ENCODE results near the gene CXorf65.

CXorf65 gene

DNA sequence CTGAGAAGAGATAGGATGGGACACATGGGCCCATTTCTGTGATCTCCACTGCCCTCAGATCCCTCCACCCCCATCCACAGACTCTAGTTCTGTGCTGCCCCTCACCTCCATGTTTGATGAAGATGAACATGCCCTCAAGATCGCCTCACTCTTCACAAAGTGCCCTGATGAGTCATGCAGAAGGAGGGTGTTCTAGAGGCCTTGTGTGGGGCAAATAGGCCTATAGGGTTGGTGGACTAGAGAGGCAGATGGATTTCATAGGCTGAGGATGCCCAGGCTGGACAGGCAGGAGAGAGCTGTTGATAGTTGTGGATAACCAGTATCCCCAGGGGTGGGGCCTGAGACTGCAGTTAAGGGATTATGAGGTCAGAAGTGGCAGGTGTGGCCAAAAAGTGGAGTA lies at the start of gene CXorf65:
Gene CXorf65 (minus strand): TSS at position 314 of the 400 bp plus-strand sequence. CDS start 184 bp downstream, at position 130.
- H3K27ac ChIP-seq, result no peak within 1 kb of the TSS
- DNase-seq (ENCODE audit: low read depth, low spot score), result no peak

DNA sequence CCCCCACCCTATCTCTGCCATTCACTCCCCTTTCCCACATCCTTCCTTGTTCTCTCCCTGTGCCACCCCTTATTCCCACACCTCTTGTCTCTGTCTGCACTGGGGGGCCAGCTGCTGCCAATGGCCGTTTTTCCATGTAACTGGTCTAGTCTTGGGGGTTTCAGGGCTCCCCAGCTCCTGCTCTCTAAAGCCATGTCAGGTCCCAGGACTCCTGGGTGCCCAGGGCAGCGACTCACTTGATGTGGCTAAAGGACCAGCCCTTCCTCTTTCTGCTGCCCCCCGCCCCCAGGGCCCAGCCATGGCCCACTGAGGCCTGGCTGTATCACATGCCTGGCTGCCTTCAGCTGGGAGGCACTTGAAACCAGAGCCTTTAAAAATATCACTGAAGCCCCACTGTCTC lies 48.1 kb upstream of the CXorf65 start:
- no peak for DNase-seq (ENCODE audit: low read depth, low spot score)
- no peak overlapping the region for H3K27ac ChIP-seq

DNA sequence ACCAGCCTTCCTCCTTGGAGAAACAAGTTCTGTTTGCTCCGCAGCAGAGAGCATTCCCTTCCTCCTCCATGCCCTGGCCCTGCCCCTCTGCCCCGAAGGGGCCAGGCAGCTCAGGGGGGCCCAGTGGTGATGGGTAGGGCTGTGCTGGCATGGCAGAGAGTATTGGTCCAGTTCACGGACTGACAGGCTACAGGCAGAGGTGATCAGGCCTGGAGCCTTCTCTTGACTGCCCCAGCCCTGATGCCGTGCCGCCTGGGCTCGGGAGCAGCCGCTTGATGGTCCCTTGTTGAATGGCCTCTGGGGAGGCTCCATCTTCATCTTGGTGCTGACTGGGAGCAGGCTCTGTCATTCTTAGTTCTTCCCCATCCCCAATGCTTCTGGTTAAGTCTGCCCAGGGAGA lies 47.7 kb upstream of the CXorf65 start:
- no peak overlapping the region for H3K27ac ChIP-seq
- DNase-seq (ENCODE audit: low read depth, low spot score), result no peak

DNA sequence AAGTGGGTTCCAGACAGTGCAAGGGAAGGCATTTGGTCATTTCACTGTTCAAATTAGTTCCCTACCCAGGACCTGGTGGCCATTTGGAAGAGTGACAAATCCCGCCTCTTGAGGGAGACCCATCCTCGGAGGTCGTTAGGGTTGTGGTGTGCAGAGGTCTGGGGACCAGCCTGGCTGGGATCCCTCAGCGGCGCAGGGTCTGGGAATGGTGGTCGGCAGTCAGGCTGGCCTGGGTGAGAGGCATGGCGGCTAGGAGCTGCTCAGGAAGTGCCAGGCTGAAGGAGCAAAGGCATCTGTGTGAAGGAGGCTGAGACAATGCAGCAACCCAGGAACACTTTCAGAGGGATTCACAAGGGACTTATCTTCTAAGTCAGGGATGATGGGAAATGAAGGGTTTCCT lies 44.8 kb upstream of the CXorf65 start:
- H3K27ac ChIP-seq, result no peak overlapping the region
- no peak for DNase-seq (ENCODE audit: low read depth, low spot score)

DNA sequence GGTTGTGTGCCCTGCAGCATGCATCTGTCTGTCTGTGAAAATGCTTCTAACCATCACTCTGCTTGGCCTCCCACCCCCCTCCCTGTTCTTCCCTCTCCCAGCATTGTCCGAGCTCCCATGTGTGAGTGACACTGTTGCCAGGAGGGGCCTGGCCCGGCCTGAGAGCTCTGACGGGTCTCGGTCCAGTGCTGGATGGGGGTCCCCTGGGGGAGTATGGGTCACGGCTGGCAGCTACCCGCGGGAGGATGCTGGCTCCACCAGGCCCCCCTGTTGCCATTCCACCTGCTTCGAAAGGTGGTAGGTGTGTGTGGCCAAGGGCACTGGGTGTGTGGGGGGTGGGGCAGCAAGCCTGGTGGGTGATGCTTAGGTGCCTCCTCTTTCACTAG lies 41.7 kb upstream of the CXorf65 start:
- no peak overlapping the region for H3K27ac ChIP-seq
- no peak for DNase-seq (ENCODE audit: low read depth, low spot score)

DNA sequence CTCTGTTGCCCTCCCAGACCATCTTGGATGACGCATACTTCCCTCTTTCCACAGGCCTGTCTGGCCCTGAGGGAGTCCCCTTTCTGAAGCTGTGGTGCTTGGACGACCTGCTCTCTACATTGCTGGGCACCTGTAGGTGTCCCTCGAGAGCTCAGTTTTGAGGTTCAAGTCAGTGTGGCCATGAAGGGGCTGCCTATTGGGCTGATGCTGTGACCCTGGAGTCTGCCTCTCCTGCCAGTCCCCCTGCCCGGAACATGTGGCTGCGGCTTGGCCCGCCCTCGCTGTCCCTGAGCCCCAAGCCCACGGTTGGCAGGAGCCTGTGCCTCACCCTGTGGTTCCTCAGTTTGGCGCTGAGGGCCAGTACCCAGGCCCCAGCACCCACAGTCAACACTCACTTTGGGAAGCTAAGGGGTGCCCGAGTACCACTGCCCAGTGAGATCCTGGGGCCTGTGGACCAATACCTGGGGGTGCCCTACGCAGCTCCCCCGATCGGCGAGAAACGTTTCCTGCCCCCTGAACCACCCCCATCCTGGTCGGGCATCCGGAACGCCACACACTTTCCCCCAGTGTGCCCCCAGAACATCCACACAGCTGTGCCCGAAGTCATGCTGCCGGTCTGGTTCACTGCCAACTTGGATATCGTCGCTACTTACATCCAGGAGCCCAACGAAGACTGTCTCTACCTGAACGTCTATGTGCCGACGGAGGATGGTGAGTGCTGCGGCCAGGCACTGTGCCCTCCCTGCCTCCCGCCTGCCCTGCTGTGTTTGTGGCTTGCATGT lies 41.1 kb upstream of the CXorf65 start:
- DNase-seq (ENCODE audit: low read depth, low spot score), result no peak
- no peak overlapping the region for H3K27ac ChIP-seq

DNA sequence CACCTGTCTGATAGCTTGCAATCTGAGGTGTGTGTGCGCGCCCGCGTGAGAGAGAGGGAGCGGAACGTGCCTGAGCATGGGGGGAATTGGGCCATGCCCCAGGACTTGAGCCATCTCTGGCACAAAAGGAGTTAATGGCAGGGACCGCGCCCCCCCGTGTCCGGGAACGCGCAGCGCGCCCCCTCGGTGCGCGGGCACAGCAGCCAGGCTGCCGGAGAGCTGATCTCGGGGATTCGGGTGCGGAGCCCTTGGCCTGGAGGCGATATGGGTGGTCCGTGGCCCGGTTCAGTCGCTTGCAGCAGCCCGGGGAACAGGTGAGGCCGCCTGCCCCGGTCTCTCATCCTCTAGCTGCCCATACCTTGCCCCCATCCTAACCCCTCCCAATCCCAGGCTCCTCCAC lies 38.1 kb upstream of the CXorf65 start, which contains the start of gene NLGN3:
Gene NLGN3 (plus strand): TSS at position 191 of the 400 bp plus-strand sequence. CDS start 2,909 bp downstream, outside the sequence.
- no peak for DNase-seq (ENCODE audit: low read depth, low spot score)
- no peak within 1 kb of the TSS for H3K27ac ChIP-seq

DNA sequence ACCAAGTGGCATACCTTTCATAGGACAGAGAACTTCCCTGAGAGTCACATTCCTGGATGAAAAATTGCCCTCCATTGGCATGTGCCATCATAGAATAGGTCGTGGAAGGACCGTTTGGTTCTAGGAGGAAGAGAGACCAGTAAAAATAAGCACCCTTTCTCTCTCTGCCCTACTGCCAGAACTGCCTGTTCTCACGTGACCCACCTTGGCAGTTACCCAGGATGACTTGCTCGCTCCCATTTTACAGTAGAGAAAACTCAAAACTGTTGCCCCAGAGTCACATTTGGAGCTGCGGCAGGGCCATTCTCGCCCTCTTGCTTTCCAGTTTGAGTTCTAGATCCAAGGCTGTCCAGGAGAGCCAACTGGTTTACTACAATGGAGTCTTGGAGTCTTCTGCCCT lies 37.0 kb upstream of the CXorf65 start:
- no peak for DNase-seq (ENCODE audit: low read depth, low spot score)
- H3K27ac ChIP-seq, result no peak overlapping the region

DNA sequence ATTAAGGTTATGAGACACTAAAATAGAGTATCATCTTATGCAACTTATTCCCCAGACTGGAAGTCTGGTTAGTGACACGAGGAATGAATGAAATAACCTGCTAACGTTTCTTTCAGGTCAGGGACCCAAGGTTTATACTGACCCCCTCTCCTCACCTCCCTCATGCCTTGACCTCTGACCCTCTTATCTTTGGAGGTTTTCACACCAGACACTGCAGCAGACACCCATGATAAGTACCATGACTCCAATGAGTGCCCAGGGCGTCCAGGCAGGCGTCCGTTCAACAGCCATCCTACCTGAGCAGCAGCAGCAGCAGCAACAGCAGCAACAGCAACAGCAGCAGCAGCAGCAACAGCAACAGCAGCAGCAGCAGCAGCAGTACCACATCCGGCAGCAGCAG lies 33.9 kb upstream of the CXorf65 start:
- DNase-seq (ENCODE audit: low read depth, low spot score), result no peak
- H3K27ac ChIP-seq, result no peak overlapping the region

DNA sequence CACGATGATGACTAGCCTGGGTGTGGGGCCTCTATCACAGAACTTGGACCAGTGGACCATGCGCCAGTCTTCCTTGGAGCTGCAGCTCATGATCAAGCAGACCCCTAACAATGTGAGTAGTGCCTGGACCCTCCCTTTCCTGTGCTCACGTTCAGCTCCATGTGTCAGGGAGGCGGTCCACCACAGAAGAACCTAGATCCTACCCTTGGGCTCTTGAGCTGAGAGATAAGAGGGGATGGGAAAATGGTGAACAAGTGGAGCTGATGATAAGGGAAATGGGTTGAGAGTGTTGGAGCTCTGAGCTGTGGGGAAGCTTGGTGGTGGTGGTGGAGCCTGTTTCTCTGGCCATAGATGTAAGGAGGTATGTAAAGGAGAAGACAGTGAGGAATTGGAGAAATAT lies 25.0 kb upstream of the CXorf65 start:
- DNase-seq (ENCODE audit: low read depth, low spot score), result no peak
- H3K27ac ChIP-seq, result no peak overlapping the region

DNA sequence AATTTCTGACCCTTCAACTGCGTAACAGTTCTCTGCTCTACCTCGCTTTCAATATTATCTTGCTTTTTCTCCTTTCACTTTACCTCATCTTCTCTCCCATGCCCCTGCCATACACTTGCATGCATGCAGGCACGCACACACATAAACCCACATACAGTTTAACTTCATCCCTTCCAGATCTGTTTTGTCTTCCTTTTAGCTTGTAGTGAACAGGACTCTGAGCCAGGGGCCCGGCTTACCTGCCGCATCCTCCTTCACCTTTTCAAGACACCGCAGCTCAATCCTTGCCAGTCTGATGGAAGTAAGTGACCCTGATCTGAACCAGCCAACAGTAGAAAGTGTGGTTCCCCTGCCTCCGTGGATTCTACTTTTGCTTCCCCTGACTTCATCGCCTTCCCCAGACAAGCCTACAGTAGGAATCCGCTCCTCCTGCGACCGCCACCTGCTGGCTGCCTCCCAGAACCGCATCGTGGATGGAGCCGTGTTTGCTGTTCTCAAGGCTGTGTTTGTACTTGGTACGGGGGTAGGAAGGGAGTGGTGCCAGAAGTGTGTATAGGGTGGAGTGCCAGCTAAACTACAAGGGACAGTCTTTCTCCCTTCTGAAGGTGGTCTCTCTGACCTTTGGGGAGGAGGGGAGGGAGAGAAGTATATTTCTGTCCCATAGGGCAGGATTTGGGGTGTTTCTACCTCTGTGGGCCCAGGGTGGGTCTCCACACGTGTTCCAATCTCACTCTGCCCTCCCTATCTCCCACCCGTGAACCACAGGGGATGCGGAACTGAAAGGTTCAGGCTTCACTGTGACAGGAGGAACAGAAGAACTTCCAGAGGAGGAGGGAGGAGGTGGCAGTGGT lies 22.6 kb upstream of the CXorf65 start:
- no peak for DNase-seq (ENCODE audit: low read depth, low spot score)
- H3K27ac ChIP-seq, result no peak overlapping the region

DNA sequence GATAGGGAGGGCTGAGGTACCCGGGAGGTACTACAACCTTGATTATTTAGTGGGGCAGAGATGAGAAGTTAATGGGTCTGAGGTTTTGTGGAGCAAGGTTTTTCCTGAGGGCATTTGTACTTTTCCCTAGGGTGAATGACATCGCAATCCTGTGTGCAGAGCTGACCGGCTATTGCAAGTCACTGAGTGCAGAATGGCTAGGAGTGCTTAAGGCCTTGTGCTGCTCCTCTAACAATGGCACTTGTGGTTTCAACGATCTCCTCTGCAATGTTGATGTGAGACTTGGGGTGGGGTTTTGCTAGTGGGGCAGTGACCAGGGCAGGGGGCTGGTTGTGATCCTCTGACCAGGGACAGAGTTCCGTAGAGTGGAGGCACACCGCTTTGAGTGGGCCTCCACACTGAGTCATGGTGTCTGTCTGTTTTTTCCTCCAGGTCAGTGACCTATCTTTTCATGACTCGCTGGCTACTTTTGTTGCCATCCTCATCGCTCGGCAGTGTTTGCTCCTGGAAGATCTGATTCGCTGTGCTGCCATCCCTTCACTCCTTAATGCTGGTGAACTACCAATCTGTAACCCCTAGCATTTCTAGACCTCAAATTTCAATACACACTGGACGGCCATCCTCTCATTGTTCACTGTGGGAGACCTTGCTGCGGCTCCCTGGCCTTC lies 21.8 kb upstream of the CXorf65 start:
- DNase-seq (ENCODE audit: low read depth, low spot score), result no peak
- H3K27ac ChIP-seq, result no peak overlapping the region

DNA sequence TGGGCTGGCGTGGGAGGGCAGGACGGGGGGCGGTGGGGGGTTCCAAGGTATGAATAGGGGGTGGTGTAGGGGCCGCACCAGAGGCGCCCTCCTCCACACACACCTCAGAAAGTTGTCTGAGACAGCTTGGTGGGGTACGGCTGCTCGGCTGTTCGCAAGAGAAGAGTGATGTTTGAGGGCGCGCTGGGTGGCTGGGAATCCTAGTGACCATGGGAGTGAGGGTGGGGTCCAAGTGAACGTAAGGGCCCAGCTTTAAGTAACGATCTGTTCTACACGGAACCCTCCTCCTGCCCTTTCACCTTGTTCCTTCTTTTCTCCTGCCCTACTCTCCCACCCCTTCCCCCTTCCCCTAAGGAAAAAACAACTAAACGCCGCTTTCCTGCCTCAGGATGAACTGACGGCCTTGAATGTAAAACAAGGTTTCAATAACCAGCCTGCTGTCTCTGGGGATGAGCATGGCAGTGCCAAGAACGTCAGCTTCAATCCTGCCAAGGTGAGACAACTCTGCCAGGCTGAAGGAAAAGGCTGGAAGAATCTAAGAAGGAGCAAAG lies 12.5 kb upstream of the CXorf65 start:
- no peak for DNase-seq (ENCODE audit: low read depth, low spot score)
- peak overlapping the region; percentile 12 for H3K27ac ChIP-seq

DNA sequence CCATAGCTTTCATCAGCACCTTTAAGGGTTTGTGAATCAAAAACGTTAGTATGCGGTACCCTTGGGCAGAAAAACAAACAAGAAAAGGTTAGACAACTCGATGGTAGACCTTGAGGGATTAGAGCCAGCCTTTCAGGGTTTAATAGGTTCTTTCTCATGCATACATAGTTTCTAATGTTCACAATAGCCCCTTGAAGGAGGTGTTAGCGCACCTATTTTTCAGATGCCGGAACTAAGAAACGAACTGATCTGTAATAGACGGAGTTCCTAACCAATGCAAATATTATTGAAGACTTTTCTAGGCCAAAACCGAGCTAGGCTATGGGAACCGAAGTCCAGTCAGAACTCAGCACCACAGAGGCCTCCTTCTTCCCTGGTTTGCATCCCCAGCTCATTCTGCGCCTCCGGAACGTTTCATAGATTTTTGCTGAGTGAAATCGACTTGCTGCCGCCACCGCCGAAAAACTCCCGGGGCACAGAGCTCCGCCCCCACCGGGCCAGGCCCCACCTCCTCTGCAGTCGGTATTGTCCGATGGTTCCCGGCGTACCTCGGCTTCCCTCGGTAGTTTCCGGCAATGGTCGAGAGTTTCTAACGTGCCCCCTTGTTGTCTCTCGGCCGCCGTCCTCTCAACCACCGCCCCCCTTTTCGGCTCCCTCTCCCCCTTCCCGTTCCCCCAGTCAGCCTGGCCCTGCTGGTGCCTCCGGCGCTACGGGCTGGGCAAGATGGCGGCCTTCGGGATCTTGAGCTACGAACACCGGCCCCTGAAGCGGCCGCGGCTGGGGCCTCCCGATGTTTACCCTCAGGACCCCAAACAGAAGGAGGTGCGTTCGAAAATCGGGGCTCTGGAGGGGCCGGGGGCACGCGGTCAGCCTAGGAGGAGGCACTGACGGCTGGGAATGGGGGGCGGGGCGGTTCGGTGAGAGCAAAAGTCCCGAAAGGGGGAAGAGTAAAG lies 11.8 kb upstream of the CXorf65 start, which contains the start of gene MED12:
Gene MED12 (plus strand): TSS at position 565 of the 953 bp plus-strand sequence. CDS start 159 bp downstream, at position 724.
- peak within 1 kb of the TSS; percentile 12 for H3K27ac ChIP-seq
- no peak for DNase-seq (ENCODE audit: low read depth, low spot score)

DNA sequence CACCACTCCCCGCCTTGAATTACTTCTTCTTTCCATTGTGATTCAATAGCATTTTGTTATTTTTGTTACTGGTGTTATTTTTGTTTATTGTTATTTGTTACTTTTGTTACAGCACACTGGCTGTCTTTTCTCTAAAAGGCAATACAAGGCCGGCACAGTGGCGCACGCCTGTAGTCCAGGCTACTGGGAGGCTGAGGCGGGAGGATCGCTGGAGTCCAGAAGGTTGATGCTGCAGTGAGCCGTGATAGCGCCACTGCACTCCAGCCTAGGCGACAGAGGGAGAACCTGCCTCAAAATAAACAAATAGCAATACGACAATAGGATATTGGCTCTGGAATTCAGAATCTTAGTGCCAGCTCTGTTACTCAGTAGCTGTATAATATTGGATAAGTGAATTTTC lies 10.8 kb upstream of the CXorf65 start:
- no peak overlapping the region for H3K27ac ChIP-seq

DNA sequence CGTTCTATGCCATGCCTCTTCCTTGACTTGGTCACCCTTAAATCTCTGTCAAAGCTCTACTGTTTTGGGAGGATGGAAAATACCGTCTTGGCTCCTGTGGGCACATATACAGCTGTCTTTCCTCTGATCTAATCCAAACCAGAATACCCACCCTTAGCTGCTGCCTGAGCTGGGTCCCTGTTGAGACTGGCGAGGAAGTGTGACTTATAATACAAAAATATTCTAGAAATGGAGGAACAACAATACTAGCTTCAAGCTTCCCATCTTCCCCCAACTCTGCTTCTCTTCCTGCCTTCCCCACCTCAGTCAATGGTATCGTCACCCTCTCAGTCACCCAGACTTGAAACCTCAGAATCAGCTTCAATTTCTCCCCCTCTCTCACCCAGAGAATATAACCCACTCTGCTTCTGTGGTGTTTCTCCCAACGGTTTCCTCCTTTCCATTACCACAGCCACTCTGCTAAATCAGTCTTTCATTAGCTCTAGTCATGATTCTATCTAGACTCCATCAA lies 5.4 kb upstream of the CXorf65 start:
- H3K27ac ChIP-seq, result no peak overlapping the region
- no peak for DNase-seq (ENCODE audit: low read depth, low spot score)

More for the DNA sequence above, 10.8 kb upstream of the CXorf65 start:
- no peak for DNase-seq (ENCODE audit: low read depth, low spot score)

DNA sequence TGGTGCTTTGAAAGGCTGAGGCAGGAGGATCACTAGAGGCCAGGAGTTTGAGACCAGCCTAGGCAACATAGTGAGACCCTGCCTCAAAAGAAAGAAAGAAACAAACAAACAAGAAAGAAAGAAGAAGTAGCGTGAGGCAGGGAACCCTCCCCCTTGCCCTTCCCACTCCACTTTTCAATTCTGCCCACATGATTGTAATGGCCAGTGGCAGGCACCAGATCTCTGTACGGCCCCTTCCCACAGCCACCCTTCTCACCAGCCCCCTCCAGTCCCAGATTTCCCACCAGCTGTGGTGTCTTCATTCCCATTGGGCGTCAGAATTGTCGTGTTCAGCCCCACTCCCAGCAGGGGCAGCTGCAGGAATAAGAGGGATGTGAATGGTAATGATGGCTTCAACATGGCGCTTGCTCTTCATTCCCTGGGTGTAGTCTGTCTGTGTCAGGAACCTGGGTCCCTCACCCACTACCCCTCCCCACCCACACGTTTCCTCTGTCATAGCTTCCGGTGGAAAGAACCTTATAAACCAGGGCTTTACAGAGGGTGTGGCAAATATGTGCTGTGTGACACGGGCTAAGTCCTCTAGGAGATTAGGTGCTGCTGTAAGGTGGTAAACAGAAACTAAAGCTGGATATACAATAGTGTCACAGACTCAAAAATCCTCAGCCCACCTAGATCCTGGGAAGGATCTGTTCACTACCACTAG lies 4.8 kb upstream of the CXorf65 start, which contains the start of gene IL2RG:
Gene IL2RG (minus strand): TSS at position 437 of the 703 bp plus-strand sequence. CDS start 38 bp downstream, at position 399.
- no peak for DNase-seq (ENCODE audit: low read depth, low spot score)

DNA sequence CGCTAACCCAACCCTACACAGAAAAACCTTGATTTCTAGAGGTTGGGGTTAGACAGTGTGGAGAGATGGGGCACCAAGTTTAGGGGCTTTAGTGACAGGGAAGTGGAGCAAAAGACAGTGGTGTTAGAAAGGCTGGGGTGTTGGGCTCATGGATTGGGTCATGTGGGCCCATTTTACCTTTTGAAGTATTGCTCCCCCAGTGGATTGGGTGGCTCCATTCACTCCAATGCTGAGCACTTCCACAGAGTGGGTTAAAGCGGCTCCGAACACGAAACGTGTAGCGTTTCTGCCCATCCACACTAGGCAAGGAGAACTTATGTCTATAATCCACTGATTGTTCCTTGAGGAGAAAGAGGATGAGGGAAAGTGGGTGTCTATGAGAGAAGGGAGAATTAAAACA lies 2.5 kb upstream of the CXorf65 start:
- DNase-seq (ENCODE audit: low read depth, low spot score), result no peak
- H3K27ac ChIP-seq, result no peak overlapping the region

More for the DNA sequence above, 4.8 kb upstream of the CXorf65 start, which contains the start of gene IL2RG:
- no peak within 1 kb of the TSS for H3K27ac ChIP-seq
